GM21423 (cell line): Measurements from ENCODE around the gene SAMD4A.
"Not testable (repeated sequence)": the region's sequence is repeated elsewhere in the genome, so short reads cannot be mapped to it uniquely, and the experiment has no call there.

ENCODE experiments used
- ATAC-seq: cut with Tn5 transposase; IDR thresholded peaks from one replicate; pipeline ENCODE4 v1.9.1; 2021; ENCODE audit warnings: mild to moderate bottlenecking, moderate library complexity; ENCODE audit not compliant: unreplicated experiment

Gene SAMD4A

GRCh38 chr14:54594537-54594936, 27.6 kb downstream of the SAMD4A start:
- ATAC-seq, result no peak

DNA sequence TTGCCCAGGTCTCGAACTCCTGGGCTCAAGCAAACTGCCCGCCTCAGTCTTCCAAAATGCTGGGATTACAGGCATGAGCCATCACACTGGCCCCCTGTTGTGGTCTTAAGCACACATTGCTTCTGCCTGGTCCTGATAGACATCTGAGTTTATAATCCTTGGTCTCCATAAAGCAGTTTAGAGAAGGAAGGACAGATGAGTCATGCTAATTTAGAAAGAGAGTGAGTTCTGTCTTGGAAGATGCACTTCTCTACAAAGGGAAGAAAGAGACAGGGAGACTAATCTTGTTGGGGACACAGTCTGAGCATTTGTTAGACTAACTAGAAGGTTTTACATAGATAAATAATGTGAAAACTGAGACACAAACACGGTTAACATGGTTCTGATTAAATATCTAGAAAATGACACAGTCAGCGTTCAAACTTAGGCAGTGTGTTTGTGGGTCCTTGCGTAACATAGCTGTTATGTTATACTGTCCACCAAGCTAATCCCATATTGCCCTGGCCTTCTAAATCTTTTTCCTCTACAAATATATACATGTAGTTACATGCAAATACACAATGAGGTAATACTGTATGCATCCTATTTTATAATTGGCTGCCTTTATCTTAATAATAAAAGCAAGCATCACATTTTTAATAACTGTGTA, 31.0 kb downstream of the SAMD4A start:
- ATAC-seq, result no peak

DNA sequence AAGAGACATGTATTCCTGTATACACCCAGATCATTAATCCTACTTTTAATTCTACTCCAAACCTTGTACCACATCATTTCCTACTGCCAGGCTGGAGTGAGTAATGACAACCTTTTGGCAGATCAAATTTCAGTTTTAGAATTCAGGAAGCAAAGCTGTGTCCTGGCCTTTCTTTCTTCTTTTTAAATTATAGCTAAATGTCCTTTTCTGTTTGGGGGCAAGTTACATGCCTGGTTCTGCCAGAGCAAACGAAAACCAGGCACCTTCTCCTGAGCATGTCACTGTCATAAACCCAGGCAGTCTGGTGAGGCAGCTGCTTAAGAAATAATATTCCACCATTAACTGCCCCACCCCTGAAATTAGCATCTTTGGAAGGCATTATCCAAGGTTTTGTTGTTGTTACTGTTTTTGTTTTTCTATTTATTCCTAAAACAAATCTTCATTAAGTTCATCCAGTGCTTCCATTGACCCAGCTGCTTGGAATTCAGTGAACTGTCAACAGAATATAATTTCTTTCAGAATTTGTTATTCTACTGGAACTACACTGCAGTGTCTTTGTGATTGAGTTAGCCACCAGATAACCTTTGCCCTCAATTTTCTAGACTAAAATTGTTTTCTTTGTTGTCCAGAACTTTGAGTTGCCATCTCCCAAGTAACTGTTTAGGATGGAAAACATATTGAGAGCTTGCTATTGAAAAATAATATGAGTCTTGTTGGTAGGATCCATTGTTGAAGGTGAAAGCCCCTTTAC, 33.2 kb downstream of the SAMD4A start:
- ATAC-seq, result no peak

DNA sequence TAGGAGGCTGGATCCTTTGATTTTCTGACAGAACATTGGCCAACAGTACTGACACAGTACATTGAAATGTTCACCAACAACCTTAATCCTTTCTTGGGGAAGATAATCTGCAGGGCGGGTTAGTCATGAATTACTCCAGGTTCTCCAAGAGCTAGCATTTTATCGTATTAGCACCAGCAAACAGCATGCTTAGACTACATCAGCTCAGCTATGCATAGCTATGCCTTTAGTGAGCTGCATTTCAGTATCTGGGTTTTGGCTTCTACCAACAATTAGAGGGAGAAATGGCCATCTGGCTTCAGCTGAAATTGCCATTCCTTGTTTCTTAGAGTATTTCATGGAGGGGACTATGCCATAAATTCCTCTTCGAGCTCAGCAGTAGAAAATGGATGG, 33.8 kb downstream of the SAMD4A start:
- ATAC-seq, result no peak

- ATAC-seq, result no peak
Observed at GRCh38 chr14:54603362-54603761, 36.4 kb downstream of the SAMD4A start.

GRCh38 chr14:54606178-54606577, 39.2 kb downstream of the SAMD4A start:
- ATAC-seq, result no peak

DNA sequence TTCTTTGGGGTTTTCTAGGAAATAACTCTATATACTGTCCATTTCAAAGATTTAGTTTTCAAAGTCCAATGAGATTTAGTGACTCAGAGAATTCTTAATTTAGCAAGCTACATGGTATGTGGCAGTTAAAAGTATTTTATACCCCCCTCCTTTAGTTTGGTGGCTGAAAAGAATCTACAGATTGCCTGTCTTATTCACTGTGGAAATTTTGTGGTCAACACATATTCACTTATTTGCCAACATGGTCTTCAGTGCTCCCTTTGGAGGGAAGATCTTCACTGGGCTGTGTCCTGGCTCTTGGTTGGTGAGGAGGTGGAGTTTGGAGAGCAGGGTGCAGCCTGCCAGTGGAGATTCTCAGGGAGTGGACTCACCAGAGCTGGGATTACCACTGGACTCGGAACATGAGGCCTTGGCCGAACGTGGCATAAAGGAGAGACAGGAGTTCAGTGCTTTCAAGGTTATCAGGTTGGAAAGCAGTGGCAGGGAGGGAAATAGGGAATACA, 39.8 kb downstream of the SAMD4A start:
- no peak for ATAC-seq

GRCh38 chr14:54609576-54609975, 42.6 kb downstream of the SAMD4A start:
- no peak for ATAC-seq

DNA sequence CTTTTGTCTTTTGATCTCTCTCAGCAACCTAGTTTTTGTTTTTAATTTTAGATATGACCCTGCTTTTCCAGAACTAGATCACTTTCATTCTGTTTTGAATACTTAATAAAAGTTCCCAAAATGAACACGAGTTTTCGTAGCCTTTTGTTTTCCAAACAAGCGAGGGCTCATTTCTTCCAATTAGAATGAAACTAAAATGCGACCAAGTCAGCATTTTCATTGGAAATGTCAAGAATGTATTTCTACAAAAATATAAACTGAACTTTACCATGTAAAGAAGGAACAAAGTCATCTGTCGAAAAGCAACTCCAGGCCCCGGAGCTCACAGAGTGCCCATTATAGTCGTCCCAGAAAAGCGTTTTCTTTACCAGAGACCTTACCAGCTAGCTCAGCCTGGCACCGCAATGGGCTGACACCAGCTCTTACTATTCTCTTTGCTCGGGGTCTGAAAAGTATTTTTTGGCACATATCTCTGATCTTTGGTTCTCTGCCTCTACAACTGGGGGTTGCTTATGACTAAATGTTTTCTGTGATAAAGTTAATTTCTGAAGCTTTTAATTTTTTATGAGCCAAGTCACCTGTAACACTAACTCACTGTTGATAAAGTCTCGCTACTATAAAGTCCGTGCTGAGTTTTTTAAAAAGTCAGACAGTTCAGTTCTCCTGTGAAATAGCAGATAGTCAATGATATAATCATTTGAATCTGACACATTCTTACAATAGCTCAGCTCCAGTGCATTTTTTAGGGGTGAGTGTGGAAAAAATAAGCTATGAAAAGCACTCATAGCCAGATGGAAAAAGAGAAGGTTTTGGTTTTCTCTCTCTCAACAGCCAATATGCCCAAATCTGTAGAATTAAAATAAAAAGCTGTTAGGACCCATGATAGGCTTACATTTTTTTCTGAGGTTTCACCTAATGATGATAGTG, 43.4 kb downstream of the SAMD4A start:
- no peak for ATAC-seq

GRCh38 chr14:54614296-54614695, 47.4 kb downstream of the SAMD4A start:
- no peak for ATAC-seq

DNA sequence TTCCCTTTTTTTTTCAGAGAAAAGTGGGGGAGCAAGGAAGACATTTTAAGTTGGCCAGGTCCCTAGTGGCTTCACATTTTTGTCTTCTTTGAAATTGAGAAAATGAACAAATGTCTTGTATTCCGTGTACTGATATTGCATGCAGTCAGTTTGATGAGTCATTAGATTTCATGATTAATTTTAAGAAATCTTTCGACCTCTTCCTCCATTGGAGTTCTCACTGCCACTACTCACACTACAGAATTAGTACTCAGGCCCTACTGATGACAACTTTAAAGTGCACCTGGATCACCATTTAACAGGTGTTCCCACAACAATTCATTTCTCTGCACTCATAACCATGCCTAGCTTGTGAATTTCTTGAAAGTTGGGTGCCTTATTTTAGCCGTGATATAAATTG, 50.5 kb downstream of the SAMD4A start:
- no peak for ATAC-seq

DNA sequence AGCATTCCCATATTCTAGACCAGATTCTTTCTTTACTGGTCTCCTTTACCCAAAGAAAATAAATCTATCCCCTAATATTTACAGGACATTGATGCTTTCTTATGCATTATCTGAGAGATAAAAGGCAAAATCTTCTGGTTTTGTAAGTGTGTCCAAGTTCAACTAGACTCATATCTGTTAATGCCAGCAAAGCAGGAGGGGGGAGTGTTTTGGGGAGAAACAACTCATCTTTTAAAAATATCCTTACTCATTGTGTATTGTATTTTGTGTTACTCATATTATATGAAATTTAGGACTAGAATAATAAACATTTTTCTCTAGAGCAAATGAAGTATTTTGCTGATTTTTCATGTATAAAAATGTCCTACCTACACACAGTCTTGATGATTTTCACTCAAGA, 54.8 kb downstream of the SAMD4A start:
- ATAC-seq, result no peak

GRCh38 chr14:54622192-54622958, 55.4 kb downstream of the SAMD4A start:
- peak; percentile 76 for ATAC-seq

DNA sequence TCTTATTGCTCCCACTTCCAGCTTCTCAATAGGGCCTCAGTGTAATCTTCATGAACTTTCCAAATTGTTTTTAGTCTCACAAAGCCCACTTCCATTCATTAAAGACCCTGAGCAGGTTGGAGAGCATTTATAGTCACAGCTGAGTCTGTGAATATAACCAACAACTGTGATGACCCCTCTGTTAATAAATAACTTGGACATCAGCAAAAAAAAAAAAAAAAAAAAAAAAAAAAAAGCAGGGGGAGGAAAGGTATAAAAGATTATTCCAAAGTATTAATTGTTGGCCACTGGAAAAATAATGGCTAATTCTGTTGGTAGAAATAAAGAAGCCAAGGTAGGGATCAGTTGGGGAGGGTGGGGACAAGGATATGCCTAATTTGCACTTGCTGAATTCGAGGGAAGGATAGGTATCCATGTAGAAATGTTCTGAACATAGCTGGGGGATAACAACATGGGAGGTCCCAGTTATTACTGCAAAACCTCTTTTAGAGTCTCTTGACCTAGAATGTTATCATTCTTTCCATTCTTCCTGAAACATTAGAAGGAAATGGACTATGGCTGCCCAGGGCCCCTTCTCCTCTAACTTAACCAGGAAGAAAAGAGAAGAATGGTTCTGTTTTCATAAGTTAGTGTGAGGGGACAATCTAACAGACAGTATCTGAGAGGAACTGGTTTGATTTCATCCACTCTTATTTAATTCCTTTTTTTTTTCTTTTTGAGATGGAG, 56.5 kb downstream of the SAMD4A start:
- no peak for ATAC-seq

GRCh38 chr14:54624005-54624358, 57.1 kb downstream of the SAMD4A start:
- ATAC-seq, result not testable (repeated sequence)

DNA sequence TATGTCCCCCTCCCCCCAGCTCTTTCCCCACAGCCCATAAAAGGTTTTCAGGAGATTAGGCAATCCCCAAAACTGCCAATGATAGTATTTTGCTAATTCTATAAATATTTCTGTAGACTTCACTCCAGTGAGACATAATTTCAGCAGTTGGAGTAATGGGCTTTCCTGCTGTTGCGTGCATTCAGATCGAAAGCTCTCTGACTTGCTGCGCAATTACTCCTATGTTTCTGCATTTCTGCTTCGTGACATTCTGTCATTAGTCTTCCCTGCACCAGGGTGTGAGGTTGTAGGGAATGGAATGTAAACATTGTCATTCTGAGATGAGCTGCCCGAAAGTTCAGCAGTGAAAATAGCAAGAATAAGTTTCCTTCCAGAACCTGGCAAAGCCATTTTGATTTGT, 58.2 kb downstream of the SAMD4A start:
- ATAC-seq, result no peak

GRCh38 chr14:54627219-54627539, 60.3 kb downstream of the SAMD4A start:
- ATAC-seq, result peak; percentile 12

GRCh38 chr14:54627540-54628363, 60.8 kb downstream of the SAMD4A start:
- peak; percentile 72 for ATAC-seq

DNA sequence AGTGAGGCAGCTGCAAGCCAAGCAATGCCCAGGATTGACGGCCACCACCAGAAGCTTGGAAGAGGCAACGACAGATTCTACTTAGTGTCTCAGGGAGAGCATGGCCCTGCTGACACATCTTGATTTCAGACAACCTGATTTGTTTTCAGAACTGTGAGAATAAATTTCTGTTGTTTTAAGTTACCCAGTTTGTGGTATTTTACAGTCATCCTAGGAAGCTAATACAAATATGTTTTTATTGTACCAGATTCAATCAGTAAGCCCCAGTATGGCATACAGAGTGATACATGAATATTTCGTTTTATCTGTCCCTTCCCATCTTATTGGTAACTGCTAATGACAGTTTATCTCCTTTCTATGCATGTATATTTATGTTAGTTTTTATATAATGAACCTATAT, 62.3 kb downstream of the SAMD4A start:
- no peak for ATAC-seq
